ENCODE data around the gene PHETA1. TPM values are rescaled to one million over a fixed set of nuclear protein-coding genes. Genes with fewer than 3 reads are reported as not detected.

The PHETA1 gene
- total RNA-seq, 1 experiment from 2014 or later = 16.3 TPM

DNA sequence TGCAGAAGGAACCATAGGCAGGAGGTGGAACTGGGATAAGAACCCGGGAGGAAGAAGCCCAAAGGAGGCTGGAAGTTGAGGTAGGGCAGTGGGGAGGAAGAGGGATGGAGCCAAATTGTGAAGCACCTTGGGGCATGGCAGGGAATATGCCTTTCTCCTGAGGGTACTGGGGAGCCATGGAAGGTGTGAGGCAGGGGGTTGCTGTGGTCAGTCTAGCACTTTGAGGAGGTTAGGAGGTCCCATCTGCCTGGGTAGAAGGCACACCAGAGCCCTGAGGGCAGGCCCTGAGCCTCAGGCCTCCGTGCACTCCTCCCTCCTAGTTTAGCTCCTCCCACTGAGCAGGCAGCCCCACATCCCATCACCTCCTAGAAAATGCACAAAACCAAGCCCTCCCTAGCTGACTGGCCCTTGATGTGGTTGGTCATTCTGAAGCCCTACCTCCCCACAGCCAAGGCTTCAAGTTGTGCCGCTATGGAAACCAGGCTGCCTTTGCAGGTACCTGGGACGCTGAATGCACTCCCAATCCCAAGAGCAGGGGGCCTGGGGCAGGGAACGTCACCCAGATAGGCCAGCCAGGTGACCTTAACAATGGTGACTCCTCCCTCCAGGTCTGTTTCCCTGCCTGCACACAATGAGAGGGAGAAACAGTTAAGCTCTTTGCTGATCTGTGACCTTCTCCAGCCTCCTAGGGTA, 15.1 kb downstream of the PHETA1 start:
- intact Hi-C loops (cut with micrococcal nuclease; ENCODE audit: unreplicated experiment) (no loop called here), in situ Hi-C loops (cut with HindIII; ENCODE audit: low pct_unique_long_range_greater_than_20kb, low sequenced_read_pairs) (no loop called here)
- H3K4me1 ChIP-seq (ENCODE audit: control insufficient read depth, insufficient read depth, low read length) = no peaks in the 10 kb centered on the region
- ChIA-PET CTCF (no interaction called here), POLR2A (no interaction called here)
- TF ChIP-seq REST (IDR thresholded peaks at IDR 0.05; ENCODE audit: insufficient read depth in 1 of 2, low read depth in 2 of 2, low read length in 1 of 2) = no peak
- BruUV-seq (replicated peaks) = no TSS peak
- H3K4me3 ChIP-seq (ENCODE audit: low read depth in 2 of 2, low read length in 2 of 2) = no peak overlapping the region
- no peak overlapping the region for H3K27ac ChIP-seq (ENCODE audit: low read length)
- no peaks in the 10 kb centered on the region for H3K36me3 ChIP-seq (ENCODE audit: control insufficient read depth, insufficient read depth, low read length)
- DNase-seq (ENCODE audit: low read depth, low spot score) = no peak
- H3K9me3 ChIP-seq (ENCODE audit: control insufficient read depth, insufficient read depth, low read depth, low read length) = 0 out of 2 replicates have a peak, but pooled peaks cover 2% of the 10 kb centered on the region
- ATAC-seq = peak; percentile 42; the same call in 1 of the 2 replicates
- H3K27me3 ChIP-seq (ENCODE audit: control insufficient read depth, insufficient read depth, low read length) = no peaks in the 10 kb centered on the region

GRCh38 chr12:111353026-111353425, 15.9 kb downstream of the PHETA1 start:
- no peak for TF ChIP-seq CTCF (IDR thresholded peaks at IDR 0.05)
- TF ChIP-seq REST (IDR thresholded peaks at IDR 0.05; ENCODE audit: insufficient read depth in 1 of 2, low read depth in 2 of 2, low read length in 1 of 2) = no peak
- no peak for TF ChIP-seq SIN3A (IDR thresholded peaks at IDR 0.05; ENCODE audit: borderline replicate concordance, insufficient read depth, low read depth, low read length)
- no peak for TF ChIP-seq POLR2AphosphoS5 (IDR thresholded peaks at IDR 0.05; ENCODE audit: low read depth, low read length)
- TF ChIP-seq TCF7L2 (IDR thresholded peaks at IDR 0.05; ENCODE audit: low read depth, low read length) = no peak
- no peaks in the 10 kb centered on the region for H3K4me1 ChIP-seq (ENCODE audit: control insufficient read depth, insufficient read depth, low read length)
- no peaks in the 10 kb centered on the region for H3K27me3 ChIP-seq (ENCODE audit: control insufficient read depth, insufficient read depth, low read length)
- intact Hi-C loops (cut with micrococcal nuclease; ENCODE audit: unreplicated experiment) (no loop called here), in situ Hi-C loops (cut with HindIII; ENCODE audit: low pct_unique_long_range_greater_than_20kb, low sequenced_read_pairs) (no loop called here)
- no peak for ATAC-seq
- no TSS peak for BruUV-seq (replicated peaks)
- no peak overlapping the region for H3K27ac ChIP-seq (ENCODE audit: low read length)
- no peaks in the 10 kb centered on the region for H3K36me3 ChIP-seq (ENCODE audit: control insufficient read depth, insufficient read depth, low read length)
- no peak for DNase-seq (ENCODE audit: low read depth, low spot score)
- H3K4me3 ChIP-seq (ENCODE audit: low read depth in 2 of 2, low read length in 2 of 2) = no peak overlapping the region
- ChIA-PET POLR2A (interaction anchor here (0.6 kb wide), 1 partner anchor 96 kb away, joined by 3 read pairs; no protein-coding TSS in a partner anchor), CTCF (no interaction called here)
- H3K9me3 ChIP-seq (ENCODE audit: control insufficient read depth, insufficient read depth, low read depth, low read length) = 0 out of 2 replicates have a peak, but pooled peaks cover 10% of the 10 kb centered on the region

Measured in Panc1 (cell line).